HL-60 (cell line): ENCODE measurements around the gene PCSK2.

Experiments
- CTCF ChIP-seq: IDR thresholded peaks from one replicate; pipeline ENCODE4 v1.5.1; 2011; ENCODE audit warnings: low read length, control low read depth, inconsistent platforms; ENCODE audit not compliant: insufficient read depth
- POLR2AphosphoS5 ChIP-seq: IDR thresholded peaks from 2 replicates; pipeline ENCODE4 v1.6.1; 2012; ENCODE audit warnings: low read depth
- REST ChIP-seq: IDR thresholded peaks from 2 replicates; pipeline ENCODE4 v1.6.1; 2012; ENCODE audit warnings: low read depth; ENCODE audit not compliant: insufficient replicate concordance

DNA sequence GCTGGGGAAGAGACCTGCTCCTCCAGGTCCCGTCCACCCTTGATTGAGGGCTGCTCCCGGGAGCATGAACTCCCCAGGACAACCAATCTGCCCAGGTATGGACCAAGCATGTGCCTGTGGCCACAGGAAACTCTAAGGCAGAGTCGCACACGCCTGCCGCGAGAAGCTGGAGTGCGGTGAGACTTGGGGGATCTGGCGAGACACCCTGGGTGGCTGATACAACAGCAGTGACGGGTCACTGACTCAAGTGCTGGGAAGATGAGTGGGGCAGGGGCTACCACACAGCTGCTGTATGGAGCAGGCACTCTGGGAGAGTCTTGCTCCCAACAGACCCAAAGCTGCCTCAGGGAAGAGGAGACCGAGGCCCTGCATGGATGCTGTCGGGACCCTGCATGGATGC lies 264.2 kb downstream of the PCSK2 start:
- TF ChIP-seq CTCF, result no peak
- TF ChIP-seq POLR2AphosphoS5, result no peak
- no peak for TF ChIP-seq REST
